K562 (cell line): ENCODE results near the gene SNX1. TPM values are rescaled to one million over a fixed set of nuclear protein-coding genes. Genes with fewer than 3 reads are reported as not detected.
A peak's percentile ranks its signal among the peaks of the same experiment; 100 is the strongest.

Experiments
- ATAC-seq: fragments of 200-7000 bp; cut with Tn5 transposase; 3 replicates; pipeline ENCODE4 v1.9.1; 2020; ENCODE audit warnings: moderate library complexity
- BruUV-seq: library from RNA; stranded (reverse); fragments of 400-500 nt; replicated peaks from 2 replicates; lab custom pipeline; 2021; lab: Mats Ljungman, UMichigan
- CTCF ChIA-PET: fragments of 300-600 bp; formaldehyde crosslinking; extraction: SDS; loops from one replicate; lab custom pipeline; 2021; ENCODE audit warnings: low intra/inter-chr PET ratio; lab: Yijun Ruan, JAX
- POLR2A ChIA-PET: fragments of 300-600, 350-650 bp; sonication (Branson Sonifier 250); formaldehyde crosslinking; extraction: SDS; loops from one replicate; lab custom pipeline; 2021; ENCODE audit warnings: antibody characterized with exemption, inconsistent platforms; lab: Yijun Ruan, JAX
- DNase-seq, 4 experiments: peaks; one replicate each; pipeline versions ENCODE4 v3.0.0 to v3.0.0-alpha.2; 2011 to 2018; ENCODE audit warnings: low spot score in 3 of 4, mixed read lengths in 3 of 4; ENCODE audit errors: extremely low read depth in 1 of 4
- FAIRE-seq: peaks from 2 replicates; lab custom pipeline; 2011; peaks lifted over from hg19 to GRCh38; lab: Jason Lieb, UNC
- H2AFZ ChIP-seq: 2 replicates; pipeline ENCODE4 v1.6.0; 2011; ENCODE audit warnings: low read depth, low read length, control low read depth, inconsistent platforms
- H3K27ac ChIP-seq: fragments of 200-600 bp; 3 replicates; pipeline ENCODE4 v1.8.0; 2011; ENCODE audit warnings: low read depth, mild to moderate bottlenecking, control low read depth, inconsistent platforms, low read length, moderate library complexity, mixed read lengths; ENCODE audit errors: extremely low read depth
- H3K27me3 ChIP-seq, 2 experiments: fragments of 300-600 bp in 1 of 2; 2 replicates in 1 of 2; 3 replicates in 1 of 2; pipeline versions ENCODE4 v1.6.0 to v1.8.0; 2011; ENCODE audit warnings: inconsistent platforms in 2 of 2, low read length in 2 of 2, mild to moderate bottlenecking in 1 of 2, mixed read lengths in 1 of 2, moderate library complexity in 1 of 2; ENCODE audit not compliant: control insufficient read depth in 2 of 2, insufficient read depth in 2 of 2
- H3K36me3 ChIP-seq: fragments of 300-600 bp; 3 replicates; pipeline ENCODE4 v1.8.0; 2011; ENCODE audit warnings: mild to moderate bottlenecking, low read length, inconsistent platforms; ENCODE audit not compliant: control insufficient read depth, insufficient read depth
- H3K4me1 ChIP-seq, 2 experiments: fragments of 200-600 bp in 1 of 2; replicated peaks in 1 of 2; 2 replicates in 1 of 2; 3 replicates in 1 of 2; pipeline versions ENCODE4 v1.5.1 to v1.8.0; 2011; ENCODE audit warnings: inconsistent platforms in 2 of 2, low read length in 2 of 2, mild to moderate bottlenecking in 1 of 2, mixed read lengths in 1 of 2, moderate library complexity in 1 of 2; ENCODE audit not compliant: control insufficient read depth in 2 of 2, insufficient read depth in 2 of 2
- H3K4me2 ChIP-seq: 2 replicates; pipeline ENCODE4 v1.6.1; 2011; ENCODE audit warnings: low read length, control low read depth, inconsistent platforms, mixed read lengths; ENCODE audit not compliant: insufficient read depth
- H3K4me3 ChIP-seq: fragments of 200-600 bp; sonication (generic), shearing (Covaris generic); 2 replicates; pipeline ENCODE4 v1.5.1; 2016; ENCODE audit warnings: control low read depth, inconsistent platforms
- H3K79me2 ChIP-seq: fragments of 200-600 bp; 3 replicates; pipeline ENCODE4 v1.8.0; 2011; ENCODE audit warnings: low read length, inconsistent platforms; ENCODE audit not compliant: control insufficient read depth, insufficient read depth
- H3K9ac ChIP-seq, 2 experiments: 2 replicates each; pipeline versions ENCODE4 v1.6.0 to v1.6.1; 2011; ENCODE audit warnings: low read depth in 2 of 2, low read length in 2 of 2, control low read depth in 1 of 2, inconsistent platforms in 1 of 2, mild to moderate bottlenecking in 1 of 2, mixed read lengths in 1 of 2; ENCODE audit not compliant: insufficient read depth in 1 of 2
- H3K9me1 ChIP-seq: one replicate; pipeline ENCODE4 v1.6.0; 2011; ENCODE audit warnings: inconsistent platforms, mild to moderate bottlenecking, low read length, moderate library complexity; ENCODE audit not compliant: control insufficient read depth, insufficient read depth
- H3K9me3 ChIP-seq: replicated peaks from 2 replicates; pipeline ENCODE4 v1.5.1; 2011; ENCODE audit warnings: low read depth, low read length, inconsistent platforms; ENCODE audit not compliant: control insufficient read depth, insufficient read depth
- H4K20me1 ChIP-seq: replicated peaks from 2 replicates; pipeline ENCODE4 v1.6.1; 2011; ENCODE audit warnings: low read length, inconsistent platforms, mixed read lengths; ENCODE audit not compliant: control insufficient read depth, insufficient read depth
- FOXM1 ChIP-seq, 2 experiments: fragments of 450-650 bp in 1 of 2; sonication (generic) in 1 of 2; formaldehyde crosslinking in 1 of 2; IDR thresholded peaks; 2 replicates each; pipeline versions ENCODE4 v1.6.1 to v1.9.0; 2017 to 2022; ENCODE audit warnings: low read depth in 2 of 2, mild to moderate bottlenecking in 2 of 2, missing genetic modification reagents in 1 of 2, moderate library complexity in 1 of 2
- MYC ChIP-seq, 2 experiments: fragments of 250-450 bp in 1 of 2; sonication (Bioruptor Pico) in 1 of 2; IDR thresholded peaks; 2 replicates each; pipeline versions ENCODE4 v1.5.1 to v1.6.1; 2012 to 2021; ENCODE audit warnings: low read depth in 2 of 2, borderline replicate concordance in 1 of 2, improper control_type of control experiment in 1 of 2, low read length in 1 of 2, mild to moderate bottlenecking in 1 of 2, moderate library complexity in 1 of 2
- NCOA4 ChIP-seq: fragments of 450-650 bp; IDR thresholded peaks from 2 replicates; pipeline ENCODE4 v1.6.1; 2018; ENCODE audit warnings: mild to moderate bottlenecking; ENCODE audit not compliant: partially characterized antibody
- POLR2G ChIP-seq: fragments of 200-400 bp; formaldehyde crosslinking; IDR thresholded peaks from 2 replicates; pipeline ENCODE4 v1.6.1; 2017; ENCODE audit warnings: low read depth, mild to moderate bottlenecking, antibody characterized with exemption, low read length, moderate library complexity
- ZNF184 ChIP-seq: sonication (generic); formaldehyde crosslinking; IDR thresholded peaks from 2 replicates; pipeline ENCODE4 v1.5.0; 2020; ENCODE audit warnings: missing genetic modification reagents
- WGBS: fragments of 100-300 bp; shearing (Covaris generic); methylation state at CpG from one replicate; pipeline ENCODE4 v1.1.6; 2016; ENCODE audit warnings: low coverage, mixed read lengths; ENCODE audit not compliant: insufficient coverage; ENCODE audit errors: missing lambda C conversion rate; 5-methylcytosine and 5-hydroxymethylcytosine counted together
- in situ Hi-C: fragments of 300-500 bp; cut with MboI; formaldehyde crosslinking; loops from 4 replicates; pipeline ENCODE4 v1.15.0; 2018; ENCODE audit warnings: inconsistent platforms, mixed read lengths
- intact Hi-C: fragments of 100-400 bp; cut with micrococcal nuclease; formaldehyde crosslinking; loops from 2 replicates; pipeline ENCODE4 v1.14.2; 2022
- polyA plus RNA-seq, 8 experiments: library from polyadenylated mRNA; depleted of rRNA in 4 of 8; stranded (reverse) in 5 of 8; unstranded in 3 of 8; fragments of >200 nt; fragmentation: Nextera tagmentation in 2 of 8; fragmentation: Illumina TruSeq in 1 of 8; extraction: Ambion mirVana in 2 of 8; extraction: Trizol in 1 of 8; gene quantifications; 2 replicates each; pipeline versions ENCODE4 v1.2.1 to v1.2.3, GENCODE V29; 2011 to 2014; ENCODE audit warnings: inconsistent platforms in 1 of 8, missing spikeins in 1 of 8
- total RNA-seq, 7 experiments: library from RNA; depleted of rRNA in 6 of 7; stranded (reverse); fragments of >200 nt in 6 of 7; fragmentation: Illumina TruSeq in 2 of 7; extraction: Trizol in 2 of 7; gene quantifications; 2 replicates each; pipeline versions ENCODE4 v1.2.1 to v1.2.3, GENCODE V29; 2011 to 2021; ENCODE audit warnings: low replicate concordance in 1 of 7
- TF ChIP-seq, protein P1 (sequence below): sonication (generic); formaldehyde crosslinking; IDR thresholded peaks from 2 replicates; pipeline ENCODE4 v1.8.0; 2022; ENCODE audit warnings: mild to moderate bottlenecking, missing genetic modification reagents, borderline replicate concordance
- TF ChIP-seq, protein P2 (sequence below), 3 experiments: fragments of 200-800 bp in 1 of 3; sonication (Bioruptor generic) in 1 of 3; sonication (generic) in 1 of 3; formaldehyde crosslinking in 1 of 3; IDR thresholded peaks; 2 replicates each; pipeline versions ENCODE4 v1.6.1 to v1.8.0; 2016 to 2022; ENCODE audit warnings: mild to moderate bottlenecking in 2 of 3, missing compliant biosample characterization in 2 of 3, missing genetic modification characterization in 2 of 3, missing genetic modification reagents in 1 of 3

Gene SNX1
- total and polyA plus RNA-seq, 9 of the 15 experiments (the other 6 are each of a cell fraction or from before 2014, with no cell fraction given), result 11.0 to 105 (median 59.9) TPM

DNA sequence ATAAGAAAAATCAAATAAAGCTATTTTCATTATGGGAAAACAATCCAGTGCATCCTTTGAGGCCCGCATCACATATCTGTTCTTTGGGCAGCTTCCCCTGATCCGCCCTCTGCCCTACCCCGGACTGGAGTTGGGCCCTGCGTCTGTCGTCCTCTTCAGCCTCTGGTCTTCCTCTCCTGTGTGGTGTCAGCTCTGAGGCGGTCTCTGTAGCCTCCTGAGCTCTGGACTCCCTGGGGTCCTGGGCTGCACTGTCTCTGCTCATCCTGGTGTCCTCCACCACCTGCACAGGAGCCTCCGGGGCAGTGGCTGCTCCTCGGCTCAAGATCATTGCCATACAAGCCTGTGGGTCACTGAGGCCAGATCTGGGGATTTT, 48.4 kb downstream of the SNX1 start:
- TF ChIP-seq, protein P1, sequence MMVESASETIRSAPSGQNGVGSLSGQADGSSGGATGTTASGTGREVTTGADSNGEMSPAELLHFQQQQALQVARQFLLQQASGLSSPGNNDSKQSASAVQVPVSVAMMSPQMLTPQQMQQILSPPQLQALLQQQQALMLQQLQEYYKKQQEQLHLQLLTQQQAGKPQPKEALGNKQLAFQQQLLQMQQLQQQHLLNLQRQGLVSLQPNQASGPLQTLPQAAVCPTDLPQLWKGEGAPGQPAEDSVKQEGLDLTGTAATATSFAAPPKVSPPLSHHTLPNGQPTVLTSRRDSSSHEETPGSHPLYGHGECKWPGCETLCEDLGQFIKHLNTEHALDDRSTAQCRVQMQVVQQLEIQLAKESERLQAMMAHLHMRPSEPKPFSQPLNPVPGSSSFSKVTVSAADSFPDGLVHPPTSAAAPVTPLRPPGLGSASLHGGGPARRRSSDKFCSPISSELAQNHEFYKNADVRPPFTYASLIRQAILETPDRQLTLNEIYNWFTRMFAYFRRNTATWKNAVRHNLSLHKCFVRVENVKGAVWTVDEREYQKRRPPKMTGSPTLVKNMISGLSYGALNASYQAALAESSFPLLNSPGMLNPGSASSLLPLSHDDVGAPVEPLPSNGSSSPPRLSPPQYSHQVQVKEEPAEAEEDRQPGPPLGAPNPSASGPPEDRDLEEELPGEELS (CRISPR knock-in tag), result no peak
- TF ChIP-seq FOXM1 (IDR thresholded peaks at IDR 0.05; ENCODE audit: low read depth) (no peak), FOXM1 (CRISPR knock-in tag; IDR thresholded peaks at IDR 0.05; ENCODE audit: low read depth) (no peak), ZNF184 (CRISPR knock-in tag) (no peak), POLR2G (peak; percentile 24; the same call in 1 of the 2 replicates), MYC (IDR thresholded peaks at IDR 0.05; ENCODE audit: low read depth, low read length) (no peak), MYC (CRISPR knock-in tag; IDR thresholded peaks at IDR 0.05; ENCODE audit: borderline replicate concordance, low read depth) (no peak), NCOA4 (no peak)
- TF ChIP-seq, protein P2, sequence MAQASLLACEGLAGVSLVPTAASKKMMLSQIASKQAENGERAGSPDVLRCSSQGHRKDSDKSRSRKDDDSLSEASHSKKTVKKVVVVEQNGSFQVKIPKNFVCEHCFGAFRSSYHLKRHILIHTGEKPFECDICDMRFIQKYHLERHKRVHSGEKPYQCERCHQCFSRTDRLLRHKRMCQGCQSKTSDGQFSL (CRISPR knock-in tag; IDR thresholded peaks at IDR 0.05), result no peak
- TF ChIP-seq, protein P2 (tag; IDR thresholded peaks at IDR 0.05), result no peak
- peaks cover 36 to 59% of the 10 kb centered on the region in 2 experiments for H3K4me1 ChIP-seq
- H3K9me3 ChIP-seq, result no peaks in the 10 kb centered on the region
- FAIRE-seq (no peak), DNase-seq (no peak), ATAC-seq (no peak)
- no TSS peak for BruUV-seq
- peaks cover 15% of the 10 kb centered on the region; the same call in 1 of the 2 replicates for H4K20me1 ChIP-seq
- peaks cover 32% of the 10 kb centered on the region for H3K36me3 ChIP-seq
- intact Hi-C loops, result no loop called here
- H3K9ac ChIP-seq, result peak overlapping the region in 1 of 2 experiments; percentile 65; a peak in 2 of 4 replicates
- 93% methylated on average over 8 of the region's 8 CpGs for WGBS
- no peaks in the 10 kb centered on the region for H3K27me3 ChIP-seq
- H3K27ac ChIP-seq, result no peak overlapping the region
- in situ Hi-C loops, result no loop called here
- no peaks in the 10 kb centered on the region for H3K9me1 ChIP-seq
- ChIA-PET CTCF (no interaction called here), POLR2A (interaction anchor here (0.5 to 6.1 kb wide), 2 partner anchors 11 to 34 kb away, joined by 5 to 34 read pairs; no protein-coding TSS in a partner anchor)
- H3K4me2 ChIP-seq, result no peak overlapping the region
- H3K79me2 ChIP-seq, result no peaks in the 10 kb centered on the region
- no peak overlapping the region for H3K4me3 ChIP-seq
- no peak overlapping the region for H2AFZ ChIP-seq
